ENCODE measurements around the gene ST3GAL5.
"Not testable (repeated sequence)": the region's sequence is repeated elsewhere in the genome, so short reads cannot be mapped to it uniquely, and the experiment has no call there.

The ST3GAL5 gene

DNA sequence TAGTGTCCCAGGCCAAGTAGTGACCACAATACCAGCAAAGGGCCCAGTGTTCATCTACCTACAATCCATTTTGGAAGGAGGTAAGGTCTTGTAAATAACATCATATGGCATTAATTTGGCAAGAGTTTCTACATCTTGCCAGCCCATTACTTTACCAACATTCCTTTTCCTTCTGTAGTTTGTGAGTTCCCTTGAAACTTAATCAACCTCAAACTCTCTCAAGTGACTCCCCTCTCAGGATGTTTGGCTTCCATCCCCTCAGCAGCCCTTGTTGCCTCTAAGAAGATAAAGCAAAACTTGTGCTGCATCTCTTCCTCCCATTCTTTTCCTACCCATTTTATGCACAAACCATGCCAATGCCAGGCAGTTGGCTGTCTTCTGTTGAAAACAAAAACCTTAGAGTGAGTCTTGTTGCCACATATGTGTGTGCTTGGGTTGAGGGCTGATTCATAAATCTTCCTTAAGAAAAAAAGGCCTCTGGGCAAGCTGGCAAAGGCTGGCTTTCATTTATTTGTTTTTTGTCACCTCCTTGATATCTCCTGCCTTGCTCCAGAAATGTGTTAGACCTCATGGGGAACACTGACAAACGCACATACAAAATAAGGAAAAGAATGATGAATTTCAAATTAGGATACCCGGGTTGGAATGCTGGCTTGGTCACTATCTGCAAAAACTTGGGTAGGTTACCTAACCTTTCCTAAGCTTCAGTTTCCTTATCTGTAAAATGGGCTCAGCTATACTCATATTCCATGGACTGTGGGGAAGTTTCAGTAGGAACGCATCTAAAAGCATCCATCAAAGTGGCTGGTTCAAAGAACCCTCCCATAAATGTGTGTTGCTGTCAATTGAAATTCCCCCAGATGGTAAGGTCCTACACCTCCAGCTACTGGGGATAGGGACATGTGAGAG lies 29.4 kb upstream of the ST3GAL5 start:
- DNase-seq (ENCODE audit: low spot score), result no peak

DNA sequence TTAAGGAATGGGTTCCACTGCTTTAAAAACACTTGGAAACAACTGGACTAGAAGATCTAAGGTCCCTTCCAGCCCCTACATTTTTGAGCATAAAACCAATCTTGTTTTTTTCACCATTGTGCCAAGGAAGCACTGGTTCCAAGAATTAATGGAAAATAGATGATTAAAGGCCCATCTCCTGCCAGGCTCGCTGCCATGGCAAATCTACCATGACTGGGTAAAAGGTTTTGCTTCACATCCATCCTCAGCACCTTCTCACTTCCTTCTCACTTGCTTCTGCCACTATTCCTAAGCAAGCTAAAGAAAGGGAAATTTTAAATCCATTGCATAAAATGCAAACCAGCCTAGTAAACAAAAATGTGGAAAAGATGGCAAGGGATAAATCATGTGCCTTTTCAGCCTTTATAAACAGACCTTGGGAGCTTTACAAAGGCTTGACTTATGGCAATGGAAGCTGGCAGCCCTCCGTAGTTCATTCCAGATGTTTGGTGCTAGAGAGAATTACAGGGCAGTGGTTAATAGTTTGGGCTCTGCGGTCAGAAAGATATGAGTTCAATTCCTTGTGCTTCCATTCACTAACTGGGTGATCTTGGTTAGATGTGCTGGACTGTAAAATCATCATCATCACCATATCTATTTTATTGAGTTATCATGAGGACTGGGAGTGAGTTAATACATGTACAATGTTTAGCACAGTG lies 27.0 kb upstream of the ST3GAL5 start:
- no peak for DNase-seq (ENCODE audit: low spot score)

DNA sequence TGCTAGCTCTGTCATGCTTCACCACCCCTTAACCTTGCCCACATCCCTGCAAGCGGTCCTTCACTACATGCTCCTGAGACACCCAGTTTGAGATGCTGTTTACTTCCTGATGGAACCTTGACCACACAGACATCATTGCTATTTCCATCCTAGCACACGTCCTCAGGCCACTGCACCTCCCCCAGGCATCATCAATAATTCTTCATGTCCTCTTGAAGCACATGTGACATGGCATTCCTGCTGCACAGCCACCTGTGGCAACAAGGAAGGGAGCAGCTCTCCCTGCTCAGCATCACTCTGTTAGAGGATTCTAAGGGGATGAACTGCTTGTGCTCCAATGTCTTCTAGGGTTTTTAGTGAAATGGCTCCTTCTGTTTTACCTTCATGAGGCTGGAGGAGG lies 26.1 kb upstream of the ST3GAL5 start:
- no peak for DNase-seq (ENCODE audit: low spot score)

DNA sequence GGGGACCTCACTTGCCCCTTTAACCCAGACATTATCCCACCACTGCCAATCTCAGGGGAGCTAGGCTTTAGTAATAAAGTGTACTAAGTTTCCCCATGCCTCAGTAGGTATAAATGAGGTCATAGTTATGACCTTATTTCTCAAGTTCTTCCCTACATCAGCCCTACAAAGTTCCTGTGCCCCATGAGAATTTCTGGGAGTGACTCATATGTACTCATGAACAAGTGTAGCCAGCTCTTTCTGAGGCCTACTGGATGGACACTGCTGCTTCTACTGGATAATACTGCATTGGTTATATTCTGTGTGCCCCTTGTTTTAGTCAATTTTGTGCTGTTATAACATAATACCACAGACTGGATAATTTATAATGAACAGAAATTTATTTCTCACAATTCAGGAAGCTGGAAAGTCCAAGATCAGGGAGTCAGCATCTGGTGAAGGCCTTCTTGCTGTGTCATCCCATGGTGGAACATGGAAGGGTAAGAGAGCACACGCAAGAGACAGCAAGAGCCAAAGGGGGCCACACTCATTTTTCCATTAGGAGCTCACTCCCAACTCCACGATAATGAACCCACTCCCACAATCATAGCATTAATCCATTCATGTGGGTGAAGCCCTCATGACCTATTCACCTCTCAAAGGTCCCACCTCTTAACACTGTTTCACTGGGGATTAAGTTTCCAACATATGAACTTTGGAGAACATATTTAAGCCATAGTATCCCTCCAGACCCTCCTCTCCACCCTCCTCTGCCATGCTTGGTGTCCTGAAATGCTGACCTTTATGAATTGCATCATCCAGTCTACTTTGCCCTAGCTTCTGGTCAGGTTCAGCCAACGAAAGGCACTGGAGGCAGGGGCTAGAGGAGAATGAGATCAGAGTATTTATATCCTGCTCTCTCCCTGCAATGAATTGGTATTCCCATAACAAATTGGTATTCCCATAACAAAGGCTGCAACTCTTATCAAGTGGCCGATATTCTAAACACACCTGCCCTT lies 25.4 kb upstream of the ST3GAL5 start:
- DNase-seq (ENCODE audit: low spot score), result no peak

DNA sequence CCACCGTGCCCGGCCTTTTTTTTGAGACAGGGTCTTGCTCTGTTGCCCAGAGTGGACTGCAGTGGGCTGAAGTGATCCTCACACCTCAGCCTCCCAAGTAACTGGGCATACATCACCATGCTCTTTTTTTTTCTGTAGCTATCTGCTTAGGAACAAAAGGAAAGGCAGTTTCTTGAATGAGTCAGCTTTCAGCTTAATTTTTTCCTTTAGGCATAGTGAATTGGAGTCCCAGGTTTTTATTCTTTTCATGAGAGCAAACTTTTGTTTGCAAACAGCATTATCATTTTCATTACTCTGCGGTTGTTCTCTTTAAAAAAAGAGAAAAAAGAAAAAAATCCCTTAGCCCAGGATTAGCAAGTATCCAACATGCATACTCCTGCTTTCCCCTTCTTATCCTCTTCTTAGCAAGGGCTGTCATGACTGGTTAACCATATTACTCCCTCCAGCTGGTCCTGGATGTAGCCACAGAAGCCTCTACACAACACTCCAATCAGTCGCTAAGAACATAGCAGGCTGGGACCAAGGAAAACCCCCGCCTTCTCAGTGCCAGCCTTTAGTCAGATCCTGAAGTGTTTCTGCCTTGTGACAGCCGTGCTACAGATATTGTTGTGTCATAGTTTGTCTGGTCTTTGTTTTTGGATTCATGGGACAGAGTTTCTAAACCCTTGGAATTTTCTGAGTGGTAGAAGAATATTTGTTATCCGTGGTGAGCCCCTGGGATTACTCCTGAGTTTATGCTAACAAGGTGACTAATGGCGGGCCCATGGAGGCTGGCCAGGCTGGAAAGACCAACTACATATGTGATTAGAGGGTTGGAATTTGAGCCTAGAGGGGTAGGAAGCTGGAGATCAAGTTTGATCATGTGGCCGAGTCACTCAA lies 23.3 kb upstream of the ST3GAL5 start:
- DNase-seq (ENCODE audit: low spot score), result no peak

DNA sequence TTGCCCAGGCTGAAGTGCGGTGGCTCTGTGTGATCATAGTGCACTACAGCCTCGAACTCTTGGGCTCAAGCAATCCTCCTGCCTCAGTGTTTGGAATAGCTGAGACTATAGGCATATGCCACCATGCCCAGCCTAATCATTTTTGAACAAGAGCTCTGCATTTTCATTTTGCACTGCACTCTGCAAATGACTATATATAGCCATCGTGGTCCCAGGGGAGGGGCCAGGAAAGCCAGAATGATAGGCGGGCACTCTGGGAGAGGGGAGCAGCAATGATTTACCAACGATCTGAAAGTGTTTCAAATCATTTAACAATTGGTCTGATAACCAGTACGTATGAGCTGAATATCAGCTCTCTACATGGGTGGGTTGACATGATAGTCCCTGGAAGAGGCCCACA lies 22.3 kb upstream of the ST3GAL5 start:
- DNase-seq (ENCODE audit: low spot score), result no peak

DNA sequence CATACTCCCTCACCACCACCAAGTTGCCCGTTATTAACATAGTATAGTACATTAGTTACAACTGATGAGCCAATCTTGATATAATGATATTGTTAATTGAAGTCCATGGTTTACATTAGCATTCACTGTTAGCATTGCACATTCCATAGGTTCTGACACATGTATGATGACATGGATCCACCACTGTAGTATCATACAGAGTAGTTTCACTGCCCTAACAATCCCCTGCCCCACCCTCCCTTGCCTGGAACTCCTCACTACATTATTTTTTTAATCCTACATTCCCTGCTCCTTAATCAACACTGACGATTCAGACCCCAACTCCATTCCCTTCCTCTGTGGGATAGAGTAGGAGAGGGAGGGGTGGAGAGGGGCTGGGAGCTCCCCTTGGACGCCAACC lies 20.2 kb upstream of the ST3GAL5 start:
- no peak for DNase-seq (ENCODE audit: low spot score)

DNA sequence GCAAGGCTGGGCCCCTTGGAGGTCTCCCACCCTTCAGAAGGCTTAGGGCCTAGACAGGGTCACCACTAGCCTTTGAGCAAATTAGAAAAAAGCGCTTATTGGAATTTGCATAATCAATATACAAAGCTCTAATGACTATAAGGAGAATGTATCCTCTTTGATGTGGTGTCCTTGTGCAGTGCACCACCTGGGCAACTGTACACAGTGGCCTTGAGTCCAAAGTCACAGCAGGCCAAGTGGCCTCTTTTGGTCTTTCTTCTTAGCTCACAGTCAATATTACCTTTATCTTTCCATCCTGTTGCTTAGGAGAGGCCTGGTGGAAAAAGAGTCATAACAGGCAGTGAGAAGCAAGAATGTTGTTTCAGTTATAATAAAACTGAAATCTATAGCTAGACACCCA lies 19.7 kb upstream of the ST3GAL5 start:
- no peak for DNase-seq (ENCODE audit: low spot score)

DNA sequence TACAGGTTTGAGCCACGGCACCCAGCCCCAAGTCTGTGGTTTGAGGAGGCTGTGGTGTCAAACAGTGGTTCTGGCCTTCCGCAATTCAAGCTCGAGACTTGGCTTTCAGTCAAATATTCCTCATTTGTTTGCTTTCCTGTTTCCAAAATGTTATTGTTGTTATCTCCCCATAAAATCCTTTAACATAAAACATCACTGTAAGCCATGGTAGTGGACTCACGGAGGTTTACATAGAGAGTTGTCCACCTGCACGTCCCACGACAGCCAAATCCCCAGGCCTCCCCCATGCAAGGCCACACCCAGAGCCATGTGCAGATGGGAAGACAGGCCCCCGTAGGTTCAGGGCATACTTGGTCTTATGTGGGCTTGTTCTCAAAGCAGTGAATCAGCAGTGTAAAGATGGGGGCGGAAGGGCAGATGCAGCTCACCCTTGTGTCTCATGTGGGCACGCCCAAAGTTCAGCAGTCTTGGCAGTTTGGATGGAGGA lies 18.9 kb upstream of the ST3GAL5 start:
- DNase-seq (ENCODE audit: low spot score), result no peak

DNA sequence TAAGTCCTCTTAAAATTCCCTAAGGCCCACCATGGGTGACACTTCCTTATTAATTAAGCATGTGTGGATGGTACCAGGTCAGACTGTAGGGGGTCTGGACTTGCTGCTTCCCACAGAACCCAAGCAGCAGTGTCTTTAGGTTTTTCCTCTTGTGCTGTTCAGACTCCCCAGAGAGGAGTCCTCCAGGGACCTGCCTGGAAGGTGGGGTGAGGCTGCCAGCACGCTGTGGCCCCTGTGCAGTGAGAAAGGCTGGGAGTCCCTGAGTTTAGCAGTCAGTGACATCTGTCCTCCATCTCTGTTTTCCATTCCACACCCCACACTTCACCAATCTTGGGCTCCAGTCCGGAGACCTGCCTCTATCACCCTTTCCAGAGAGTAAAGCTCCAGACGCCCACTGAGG lies 18.0 kb upstream of the ST3GAL5 start:
- no peak for DNase-seq (ENCODE audit: low spot score)

DNA sequence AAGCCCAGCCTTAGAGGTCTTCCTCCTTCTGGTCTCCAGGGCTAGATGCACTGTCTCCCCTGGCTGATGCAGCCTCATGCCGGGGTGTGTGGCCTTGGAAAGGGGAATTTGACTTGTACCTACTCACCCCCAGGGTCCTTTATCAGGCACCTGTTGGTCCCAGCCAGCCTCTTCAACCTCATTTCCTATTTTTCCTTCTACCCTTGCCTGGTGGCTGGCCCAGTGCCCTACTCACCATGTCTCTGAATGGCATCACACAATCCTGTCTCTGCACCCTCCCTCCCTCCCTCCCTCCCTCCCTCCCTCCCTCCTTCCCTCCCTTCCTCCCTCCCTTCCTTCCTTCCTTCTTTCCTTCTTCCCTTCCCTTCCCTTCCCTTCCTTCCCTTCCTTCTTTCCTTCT lies 17.1 kb upstream of the ST3GAL5 start:
- no peak for DNase-seq (ENCODE audit: low spot score)

DNA sequence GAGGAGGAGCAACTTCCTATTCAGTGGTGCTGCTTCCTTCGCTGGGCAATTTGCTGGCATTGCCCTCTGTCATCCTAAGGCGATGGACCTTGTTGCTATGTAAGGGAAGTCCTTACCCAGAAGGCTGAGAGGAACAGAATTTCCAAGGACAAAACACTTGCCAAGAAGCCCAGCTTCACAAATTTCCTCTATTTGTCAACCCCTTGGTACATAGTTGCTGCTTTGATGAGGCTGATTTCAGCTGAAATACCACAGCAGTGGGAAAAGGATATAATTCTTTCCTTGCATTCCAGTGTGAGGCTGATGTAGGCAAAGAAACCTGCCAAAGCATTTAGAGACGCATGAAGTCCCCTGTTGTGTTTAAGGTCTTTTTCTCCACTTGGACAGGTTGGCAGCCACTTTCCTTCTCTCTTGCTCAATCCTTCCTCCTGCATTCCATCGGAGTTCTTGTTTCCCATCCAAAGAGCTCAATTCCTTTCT lies 16.4 kb upstream of the ST3GAL5 start:
- DNase-seq (ENCODE audit: low spot score), result no peak

DNA sequence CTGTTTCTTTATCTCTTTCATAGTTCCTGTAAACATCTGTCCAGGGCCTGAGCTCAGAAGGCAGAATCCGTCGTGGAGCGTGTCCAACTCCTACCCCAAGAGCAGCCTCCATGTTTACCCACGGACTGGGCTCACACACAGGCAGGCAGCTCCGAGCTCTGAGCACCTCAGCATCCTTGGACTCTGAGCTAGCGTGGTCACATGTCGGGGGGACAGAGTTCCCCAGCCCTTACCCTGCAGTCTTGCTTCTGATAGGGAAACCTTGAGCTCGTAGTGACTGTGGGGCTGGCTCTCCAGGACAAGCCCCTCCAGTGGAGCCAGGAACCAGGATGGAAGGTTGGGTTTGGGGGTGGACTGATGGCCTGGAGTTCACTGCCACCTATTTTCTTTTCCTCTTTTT lies 15.1 kb upstream of the ST3GAL5 start:
- DNase-seq (ENCODE audit: low spot score), result no peak

DNA sequence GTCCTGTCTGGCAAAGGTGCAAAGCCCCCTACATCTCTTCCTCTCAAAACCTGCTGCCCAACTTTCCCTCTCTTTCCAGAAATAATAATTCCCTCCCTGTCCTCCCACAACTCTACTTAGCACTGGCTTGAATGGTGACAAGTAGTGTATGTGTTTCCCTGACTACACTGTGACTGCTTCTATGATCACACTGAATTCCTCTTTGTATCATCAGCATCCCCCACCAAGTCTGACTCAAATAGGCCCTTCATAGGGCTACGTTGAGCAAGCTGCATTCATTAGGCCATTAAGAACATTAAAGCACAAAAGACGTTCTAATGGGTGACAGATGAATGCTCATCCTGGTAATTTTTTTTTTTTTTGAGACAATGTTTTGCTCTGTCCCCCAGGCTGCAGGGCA lies 13.7 kb upstream of the ST3GAL5 start:
- DNase-seq (ENCODE audit: low spot score), result no peak

DNA sequence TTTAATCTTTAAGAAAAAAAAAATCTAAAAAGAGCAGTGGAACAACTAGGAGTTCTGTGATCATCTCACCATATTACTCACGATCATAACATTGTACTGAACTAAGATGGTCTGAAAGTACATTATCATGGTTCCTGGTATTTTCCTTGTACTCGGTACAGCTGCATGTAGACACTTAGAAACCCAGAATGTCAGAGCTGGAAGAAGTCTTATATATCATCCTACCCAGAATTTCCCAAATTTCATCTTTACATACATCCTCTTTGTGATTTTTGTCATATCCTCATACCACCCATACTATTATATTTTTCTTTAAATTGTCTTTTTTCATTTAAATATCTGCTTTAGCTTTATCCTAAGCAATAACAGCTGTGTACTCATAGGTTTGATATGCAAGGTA lies 12.4 kb upstream of the ST3GAL5 start:
- DNase-seq (ENCODE audit: low spot score), result no peak

DNA sequence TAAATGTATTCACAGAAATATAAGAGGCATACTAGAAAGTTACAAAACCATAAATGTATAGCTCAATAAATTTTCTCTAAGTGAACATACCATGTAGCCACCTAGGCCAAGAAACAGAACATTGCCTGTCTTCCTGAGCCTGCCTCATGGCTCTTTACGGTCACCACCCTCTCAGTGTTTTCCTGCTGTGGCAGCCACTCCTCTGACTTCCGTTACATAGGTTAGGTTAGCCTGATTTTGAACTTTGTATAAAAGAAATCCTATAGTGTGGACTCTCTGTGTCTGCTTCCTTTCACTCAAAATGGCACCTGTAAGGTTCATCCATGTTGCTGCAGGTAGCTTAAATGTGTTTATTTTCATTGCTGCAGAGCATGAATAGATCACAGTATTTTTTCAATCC lies 11.6 kb upstream of the ST3GAL5 start:
- no peak for DNase-seq (ENCODE audit: low spot score)

DNA sequence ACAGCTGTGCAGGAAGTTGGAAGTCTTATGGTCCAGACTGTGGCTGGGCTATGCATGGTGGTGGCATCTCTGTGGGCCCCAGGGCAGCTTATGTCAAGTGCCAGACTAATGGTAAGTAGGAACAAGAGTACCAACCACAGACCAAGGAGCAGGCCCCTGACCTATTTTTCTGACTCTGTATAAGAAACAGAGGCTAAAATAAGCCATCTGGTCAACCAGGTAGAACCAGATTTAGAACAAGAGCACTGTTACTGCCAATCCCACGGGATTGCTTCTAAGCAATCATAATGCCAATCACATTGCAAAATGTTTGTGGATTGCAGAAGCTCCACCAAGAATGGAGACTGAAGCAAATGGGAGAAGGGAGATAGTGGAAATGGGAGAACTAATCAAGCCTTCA lies 11.1 kb upstream of the ST3GAL5 start:
- no peak for DNase-seq (ENCODE audit: low spot score)

DNA sequence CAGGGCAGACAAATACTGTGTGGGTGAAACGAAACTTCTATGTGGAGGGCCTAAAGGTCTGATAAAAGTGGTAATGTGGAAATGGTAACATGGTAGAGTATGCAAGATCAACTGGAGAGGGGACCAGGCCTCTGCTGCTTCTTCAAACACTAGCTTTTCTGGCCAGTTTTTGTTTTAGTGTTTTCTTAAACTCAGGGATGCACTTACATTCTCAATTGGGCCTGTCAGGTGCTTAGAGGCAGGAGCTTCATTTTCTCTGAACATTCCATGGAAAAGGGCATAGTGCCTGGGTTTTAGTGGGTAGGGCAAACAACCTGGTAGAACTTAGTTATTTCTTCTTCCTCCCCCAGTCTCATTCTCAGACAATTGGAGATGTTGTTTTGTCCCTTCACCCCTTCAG lies 10.5 kb upstream of the ST3GAL5 start:
- DNase-seq (ENCODE audit: low spot score), result no peak

DNA sequence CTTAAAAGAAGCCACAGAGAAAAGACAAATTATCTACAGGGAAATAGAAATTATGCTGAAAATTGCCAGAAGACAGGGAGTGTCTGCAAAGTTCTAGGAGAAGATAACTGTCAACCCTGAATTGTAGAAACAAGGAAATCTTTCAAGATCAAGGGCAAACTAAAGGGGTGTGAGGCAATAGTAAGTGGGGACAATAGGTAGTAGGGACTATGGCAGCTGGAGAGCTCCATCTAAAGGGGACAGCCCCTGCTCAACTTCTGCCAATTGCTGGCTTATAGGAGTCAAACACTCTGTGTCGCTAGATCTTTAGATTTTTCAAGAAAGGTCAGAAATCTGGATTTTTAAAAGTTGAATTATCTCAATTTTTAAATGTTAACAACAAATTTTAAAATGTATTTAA lies 10.1 kb upstream of the ST3GAL5 start:
- no peak for DNase-seq (ENCODE audit: low spot score)

DNA sequence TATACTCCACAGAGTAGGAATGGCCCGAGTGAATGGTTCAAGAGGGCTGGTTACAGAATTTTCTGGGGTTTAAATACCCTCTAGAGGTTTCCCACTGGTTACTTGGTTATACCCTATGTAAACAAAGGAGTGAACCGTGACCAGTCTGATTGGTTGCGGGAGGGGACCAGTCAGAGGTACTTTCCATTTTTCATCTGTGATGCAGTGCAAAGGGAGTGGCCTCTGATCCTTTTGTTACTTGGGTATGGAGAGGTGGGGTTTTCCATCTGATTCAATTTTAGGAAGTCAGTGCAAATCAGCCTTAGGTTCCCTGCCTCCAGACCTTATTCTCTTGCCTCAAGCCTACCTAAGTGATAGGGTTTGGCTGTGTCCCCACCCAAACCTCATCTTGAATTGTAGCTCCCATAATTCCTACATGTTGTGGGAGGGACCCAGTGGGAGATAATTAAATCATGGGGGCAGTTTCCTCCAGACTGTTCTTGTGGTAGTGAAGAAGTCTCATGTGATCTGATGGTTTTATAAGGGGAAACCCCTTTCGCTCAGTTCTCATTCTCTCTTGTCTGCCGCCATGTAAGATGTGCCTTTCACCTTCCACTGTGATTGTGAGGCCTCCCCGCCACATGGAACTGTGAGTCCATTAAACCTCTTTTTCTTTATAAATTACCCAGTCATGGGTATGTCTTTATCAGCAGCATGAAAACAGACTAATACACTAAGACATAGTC lies 5.9 kb upstream of the ST3GAL5 start:
- DNase-seq (ENCODE audit: low spot score), result not testable (repeated sequence)
